Gastrocnemius medialis (tissue), 4 donors: ENCODE data around the gene RASSF8.

Source experiments
- POLR2A ChIP-seq, 2 donors: fragments of 450-650 bp; IDR thresholded peaks; one replicate each; pipeline ENCODE4 v1.6.1; 2017; ENCODE audit warnings: antibody characterized with exemption in 2 of 2, mild to moderate bottlenecking in 2 of 2, moderate library complexity in 2 of 2
- TF ChIP-seq, protein P1 (sequence below), 5 experiments: fragments of 450-650 bp in 3 of 5; fragments of 200-600 bp in 2 of 5; sonication (generic) in 2 of 5; IDR thresholded peaks in 4 of 5; conservative IDR thresholded peaks in 1 of 5; 1 replicate in 4 of 5; 2 replicates in 1 of 5; pipeline ENCODE4 v1.5.1; 2016 to 2019; ENCODE audit warnings: antibody characterized with exemption in 5 of 5, mild to moderate bottlenecking in 3 of 5, moderate library complexity in 3 of 5

DNA sequence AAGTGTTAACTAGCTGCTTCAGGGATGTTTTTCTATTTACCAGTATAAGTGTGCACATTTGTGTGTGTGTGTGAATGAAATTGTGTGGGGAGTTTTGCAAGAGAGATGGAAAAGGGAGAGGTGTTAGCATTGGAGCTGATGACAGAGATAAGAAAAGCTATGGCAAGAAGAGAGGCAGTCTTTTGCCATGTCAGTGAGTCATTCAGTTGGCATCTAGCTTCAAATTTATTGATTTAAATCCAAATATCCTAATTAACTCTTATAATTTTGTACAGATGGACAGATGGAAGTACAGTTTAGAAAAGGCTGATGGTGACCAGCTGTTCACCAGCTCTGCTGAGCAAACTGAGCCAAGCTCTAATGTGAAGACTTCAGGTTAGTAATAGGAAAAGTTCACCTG is 169.7 kb downstream of the RASSF8 start:
- TF ChIP-seq, protein P1, sequence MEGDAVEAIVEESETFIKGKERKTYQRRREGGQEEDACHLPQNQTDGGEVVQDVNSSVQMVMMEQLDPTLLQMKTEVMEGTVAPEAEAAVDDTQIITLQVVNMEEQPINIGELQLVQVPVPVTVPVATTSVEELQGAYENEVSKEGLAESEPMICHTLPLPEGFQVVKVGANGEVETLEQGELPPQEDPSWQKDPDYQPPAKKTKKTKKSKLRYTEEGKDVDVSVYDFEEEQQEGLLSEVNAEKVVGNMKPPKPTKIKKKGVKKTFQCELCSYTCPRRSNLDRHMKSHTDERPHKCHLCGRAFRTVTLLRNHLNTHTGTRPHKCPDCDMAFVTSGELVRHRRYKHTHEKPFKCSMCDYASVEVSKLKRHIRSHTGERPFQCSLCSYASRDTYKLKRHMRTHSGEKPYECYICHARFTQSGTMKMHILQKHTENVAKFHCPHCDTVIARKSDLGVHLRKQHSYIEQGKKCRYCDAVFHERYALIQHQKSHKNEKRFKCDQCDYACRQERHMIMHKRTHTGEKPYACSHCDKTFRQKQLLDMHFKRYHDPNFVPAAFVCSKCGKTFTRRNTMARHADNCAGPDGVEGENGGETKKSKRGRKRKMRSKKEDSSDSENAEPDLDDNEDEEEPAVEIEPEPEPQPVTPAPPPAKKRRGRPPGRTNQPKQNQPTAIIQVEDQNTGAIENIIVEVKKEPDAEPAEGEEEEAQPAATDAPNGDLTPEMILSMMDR (IDR thresholded peaks at IDR 0.05 in 4 of 5, conservative IDR thresholded peaks at IDR 0.05 in 1 of 5), result no peak
- no peak for TF ChIP-seq POLR2A (IDR thresholded peaks at IDR 0.05)
